Esophagus squamous epithelium (tissue), 4 donors: Measurements from ENCODE around the gene SMYD3.

Source experiments
- CTCF ChIP-seq, 6 experiments: fragments of 450-650 bp in 4 of 6; fragments of 200-600 bp in 2 of 6; sonication (generic) in 2 of 6; IDR thresholded peaks; one replicate each; pipeline ENCODE4 v1.5.1; 2016 to 2019; ENCODE audit warnings: antibody characterized with exemption in 6 of 6, mild to moderate bottlenecking in 4 of 6, moderate library complexity in 4 of 6
- POLR2A ChIP-seq, 4 donors: fragments of 450-650 bp; IDR thresholded peaks; one replicate each; pipeline ENCODE4 v1.6.1; 2017; ENCODE audit warnings: antibody characterized with exemption in 4 of 4, mild to moderate bottlenecking in 4 of 4, moderate library complexity in 3 of 4

GRCh38 chr1:245790441-245790840, 716.6 kb downstream of the SMYD3 start:
- TF ChIP-seq CTCF (IDR thresholded peaks at IDR 0.05) (no peak), POLR2A (IDR thresholded peaks at IDR 0.05) (no peak)
